Liver (tissue), 9 donors: ENCODE data around the gene MBLAC1. TPM values are rescaled to one million over a fixed set of nuclear protein-coding genes. Genes with fewer than 3 reads are reported as not detected.

Experiments used
- DNase-seq: peaks from one replicate; pipeline ENCODE4 v3.0.0-alpha.2; 2017; ENCODE audit warnings: low spot score
- H3K27ac ChIP-seq, 2 donors: one replicate each; pipeline ENCODE4 v1.7.0; 2013; ENCODE audit warnings: inconsistent platforms in 2 of 2, low read length in 2 of 2, control low read depth in 1 of 2, low read depth in 1 of 2, mild to moderate bottlenecking in 1 of 2
- H3K27me3 ChIP-seq, 4 donors: one replicate each; pipeline versions ENCODE4 v1.6.1 to v1.7.0; 2013; ENCODE audit warnings: low read length in 3 of 4, inconsistent platforms in 1 of 4, mild to moderate bottlenecking in 1 of 4, moderate library complexity in 1 of 4; ENCODE audit not compliant: control insufficient read depth in 4 of 4, insufficient read depth in 4 of 4
- H3K36me3 ChIP-seq, 4 donors: one replicate each; pipeline versions ENCODE4 v1.6.1 to v1.7.0; 2013; ENCODE audit warnings: low read length in 3 of 4, mild to moderate bottlenecking in 3 of 4, low read depth in 1 of 4, moderate library complexity in 1 of 4; ENCODE audit not compliant: control insufficient read depth in 4 of 4, insufficient read depth in 3 of 4
- H3K4me1 ChIP-seq, 4 donors: one replicate each; pipeline versions ENCODE4 v1.6.1 to v1.7.0; 2013; ENCODE audit warnings: low read length in 3 of 4, mild to moderate bottlenecking in 3 of 4, moderate library complexity in 1 of 4; ENCODE audit not compliant: control insufficient read depth in 4 of 4, insufficient read depth in 4 of 4
- H3K4me3 ChIP-seq, 3 donors: one replicate each; pipeline versions ENCODE4 v1.6.1 to v1.7.0; 2013; ENCODE audit warnings: low read length in 3 of 3, control low read depth in 1 of 3, low read depth in 1 of 3, mild to moderate bottlenecking in 1 of 3
- H3K9ac ChIP-seq, 2 donors: one replicate each; pipeline ENCODE4 v1.7.0; 2013; ENCODE audit warnings: low read length in 2 of 2, mild to moderate bottlenecking in 2 of 2, moderate library complexity in 2 of 2, control low read depth in 1 of 2, low read depth in 1 of 2
- H3K9me3 ChIP-seq, 4 donors: one replicate each; pipeline versions ENCODE4 v1.6.1 to v1.7.0; 2013; ENCODE audit warnings: low read length in 3 of 4; ENCODE audit not compliant: control insufficient read depth in 4 of 4
- FOXA1 ChIP-seq: IDR thresholded peaks from 2 replicates; pipeline ENCODE4 v1.6.1; 2016; ENCODE audit warnings: antibody characterized with exemption
- FOXA2 ChIP-seq: IDR thresholded peaks from 2 replicates; pipeline ENCODE4 v1.6.1; 2016; ENCODE audit warnings: antibody characterized with exemption
- GABPA ChIP-seq, 2 donors: IDR thresholded peaks in 1 of 2; conservative IDR thresholded peaks in 1 of 2; 2 replicates each; pipeline ENCODE4 v1.6.1; 2016; ENCODE audit warnings: antibody characterized with exemption in 2 of 2, mild to moderate bottlenecking in 1 of 2, moderate library complexity in 1 of 2
- HNF4A ChIP-seq, 2 donors: conservative IDR thresholded peaks; 2 replicates each; pipeline ENCODE4 v1.6.1; 2016; ENCODE audit warnings: antibody characterized with exemption in 2 of 2, mild to moderate bottlenecking in 2 of 2
- HNF4G ChIP-seq: IDR thresholded peaks from 2 replicates; pipeline ENCODE4 v1.6.1; 2016; ENCODE audit warnings: antibody characterized with exemption
- JUND ChIP-seq, 2 donors: IDR thresholded peaks; 2 replicates each; pipeline ENCODE4 v1.6.1; 2016; ENCODE audit warnings: antibody characterized with exemption in 2 of 2
- MAX ChIP-seq: IDR thresholded peaks from 2 replicates; pipeline ENCODE4 v1.6.1; 2016; ENCODE audit warnings: antibody characterized with exemption
- NR2F2 ChIP-seq: IDR thresholded peaks from 2 replicates; pipeline ENCODE4 v1.6.1; 2016; ENCODE audit warnings: antibody characterized with exemption
- RAD21 ChIP-seq, 2 donors: IDR thresholded peaks; 2 replicates each; pipeline ENCODE4 v1.6.1; 2016; ENCODE audit warnings: antibody characterized with exemption in 2 of 2, mild to moderate bottlenecking in 2 of 2
- REST ChIP-seq: IDR thresholded peaks from 2 replicates; pipeline ENCODE4 v1.6.1; 2016; ENCODE audit warnings: antibody characterized with exemption, mild to moderate bottlenecking
- RXRA ChIP-seq, 2 donors: IDR thresholded peaks; 2 replicates each; pipeline ENCODE4 v1.6.1; 2017 to 2018; ENCODE audit warnings: antibody characterized with exemption in 2 of 2, mild to moderate bottlenecking in 1 of 2
- SP1 ChIP-seq: IDR thresholded peaks from 2 replicates; pipeline ENCODE4 v1.6.1; 2018; ENCODE audit warnings: antibody characterized with exemption, mild to moderate bottlenecking
- YY1 ChIP-seq: IDR thresholded peaks from 2 replicates; pipeline ENCODE4 v1.6.1; 2016; ENCODE audit warnings: antibody characterized with exemption, mild to moderate bottlenecking
- ZBTB33 ChIP-seq: IDR thresholded peaks from 2 replicates; pipeline ENCODE4 v1.6.1; 2016; ENCODE audit warnings: antibody characterized with exemption
- WGBS: extraction: QIAGEN DNeasy Blood & Tissue Kit; methylation state at CpG from one replicate; pipeline ENCODE4 v1.1.7; 2013; 5-methylcytosine and 5-hydroxymethylcytosine counted together
- polyA plus RNA-seq, 2 donors: library from polyadenylated mRNA; stranded (reverse) in 1 of 2; unstranded in 1 of 2; fragments of 200-250 nt in 1 of 2; fragments of >200 nt in 1 of 2; fragmentation: Nextera tagmentation in 1 of 2; extraction: Ambion mirVana in 1 of 2; gene quantifications; one replicate each; pipeline versions ENCODE4 v1.2.1 to v1.2.3, GENCODE V29; 2013 to 2015
- total RNA-seq, 2 donors: library from RNA; depleted of rRNA; stranded (reverse); fragments of >200 nt; gene quantifications; one replicate each; pipeline ENCODE4 v1.2.3, GENCODE V29; 2014
- TF ChIP-seq, protein P1 (sequence below): IDR thresholded peaks from 2 replicates; pipeline ENCODE4 v1.6.1; 2016; ENCODE audit warnings: antibody characterized with exemption
- TF ChIP-seq, protein P2 (sequence below): fragments of 150-350 bp; IDR thresholded peaks from 2 replicates; pipeline ENCODE4 v1.5.1; 2017; ENCODE audit warnings: improper control_type of control experiment, low read depth, low read length; ENCODE audit not compliant: missing input control
- donor health status: healthy.
- donor health status: healthy.
- donor health status: healthy.
- donor health status: healthy.
- donor health status: healthy.

MBLAC1 gene
- total and polyA plus RNA-seq, 4 donors: 1.0 to 1.4 (median 1.3) TPM

DNA sequence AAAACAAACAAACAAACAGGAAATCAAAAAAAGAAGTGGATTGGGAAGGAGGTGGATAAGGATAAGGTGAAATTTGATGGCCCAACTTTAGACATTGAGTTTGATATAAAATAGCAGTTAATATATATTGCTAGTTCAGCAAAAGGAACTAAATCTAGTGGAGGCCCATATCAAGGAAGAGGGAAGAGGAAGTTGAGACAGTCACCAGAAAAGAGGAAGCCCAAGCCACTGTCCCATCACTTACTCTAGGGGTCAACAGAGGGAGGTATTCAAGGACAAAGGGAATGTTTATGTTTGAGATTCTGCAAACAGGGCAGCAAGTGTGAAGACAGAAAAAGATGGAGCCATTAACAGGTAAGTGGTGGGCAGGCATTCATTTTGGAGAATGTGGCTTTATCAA lies 25.6 kb downstream of the MBLAC1 start:
- Histone ChIP-seq H3K4me1 (peaks cover 6 to 20% (median 12%) of the 10 kb centered on the region in 4 donors), H3K9me3 (no peaks in the 10 kb centered on the region), H3K9ac (no peak overlapping the region), H3K4me3 (no peak overlapping the region), H3K27me3 (no peaks in the 10 kb centered on the region), H3K36me3 (peaks cover 2 to 30% (median 11%) of the 10 kb centered on the region in 4 donors), H3K27ac (no peak overlapping the region)
- no peak for TF ChIP-seq RXRA (IDR thresholded peaks at IDR 0.05)
- TF ChIP-seq FOXA2: no peak
- no peak for TF ChIP-seq NR2F2
- TF ChIP-seq FOXA1: no peak
- no peak for TF ChIP-seq HNF4A (conservative IDR thresholded peaks at IDR 0.05)
- TF ChIP-seq GABPA (IDR thresholded peaks at IDR 0.05 in 1 of 2, conservative IDR thresholded peaks at IDR 0.05 in 1 of 2): no peak
- no peak for TF ChIP-seq JUND (IDR thresholded peaks at IDR 0.05)
- no peak for TF ChIP-seq RAD21 (IDR thresholded peaks at IDR 0.05)
- TF ChIP-seq, protein P1, sequence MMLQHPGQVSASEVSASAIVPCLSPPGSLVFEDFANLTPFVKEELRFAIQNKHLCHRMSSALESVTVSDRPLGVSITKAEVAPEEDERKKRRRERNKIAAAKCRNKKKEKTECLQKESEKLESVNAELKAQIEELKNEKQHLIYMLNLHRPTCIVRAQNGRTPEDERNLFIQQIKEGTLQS: no peak
- no peak for TF ChIP-seq MAX
- TF ChIP-seq ZBTB33: no peak
- TF ChIP-seq REST: no peak
- TF ChIP-seq HNF4G: no peak
- TF ChIP-seq, protein P2, sequence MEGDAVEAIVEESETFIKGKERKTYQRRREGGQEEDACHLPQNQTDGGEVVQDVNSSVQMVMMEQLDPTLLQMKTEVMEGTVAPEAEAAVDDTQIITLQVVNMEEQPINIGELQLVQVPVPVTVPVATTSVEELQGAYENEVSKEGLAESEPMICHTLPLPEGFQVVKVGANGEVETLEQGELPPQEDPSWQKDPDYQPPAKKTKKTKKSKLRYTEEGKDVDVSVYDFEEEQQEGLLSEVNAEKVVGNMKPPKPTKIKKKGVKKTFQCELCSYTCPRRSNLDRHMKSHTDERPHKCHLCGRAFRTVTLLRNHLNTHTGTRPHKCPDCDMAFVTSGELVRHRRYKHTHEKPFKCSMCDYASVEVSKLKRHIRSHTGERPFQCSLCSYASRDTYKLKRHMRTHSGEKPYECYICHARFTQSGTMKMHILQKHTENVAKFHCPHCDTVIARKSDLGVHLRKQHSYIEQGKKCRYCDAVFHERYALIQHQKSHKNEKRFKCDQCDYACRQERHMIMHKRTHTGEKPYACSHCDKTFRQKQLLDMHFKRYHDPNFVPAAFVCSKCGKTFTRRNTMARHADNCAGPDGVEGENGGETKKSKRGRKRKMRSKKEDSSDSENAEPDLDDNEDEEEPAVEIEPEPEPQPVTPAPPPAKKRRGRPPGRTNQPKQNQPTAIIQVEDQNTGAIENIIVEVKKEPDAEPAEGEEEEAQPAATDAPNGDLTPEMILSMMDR: no peak
- DNase-seq: no peak

DNA sequence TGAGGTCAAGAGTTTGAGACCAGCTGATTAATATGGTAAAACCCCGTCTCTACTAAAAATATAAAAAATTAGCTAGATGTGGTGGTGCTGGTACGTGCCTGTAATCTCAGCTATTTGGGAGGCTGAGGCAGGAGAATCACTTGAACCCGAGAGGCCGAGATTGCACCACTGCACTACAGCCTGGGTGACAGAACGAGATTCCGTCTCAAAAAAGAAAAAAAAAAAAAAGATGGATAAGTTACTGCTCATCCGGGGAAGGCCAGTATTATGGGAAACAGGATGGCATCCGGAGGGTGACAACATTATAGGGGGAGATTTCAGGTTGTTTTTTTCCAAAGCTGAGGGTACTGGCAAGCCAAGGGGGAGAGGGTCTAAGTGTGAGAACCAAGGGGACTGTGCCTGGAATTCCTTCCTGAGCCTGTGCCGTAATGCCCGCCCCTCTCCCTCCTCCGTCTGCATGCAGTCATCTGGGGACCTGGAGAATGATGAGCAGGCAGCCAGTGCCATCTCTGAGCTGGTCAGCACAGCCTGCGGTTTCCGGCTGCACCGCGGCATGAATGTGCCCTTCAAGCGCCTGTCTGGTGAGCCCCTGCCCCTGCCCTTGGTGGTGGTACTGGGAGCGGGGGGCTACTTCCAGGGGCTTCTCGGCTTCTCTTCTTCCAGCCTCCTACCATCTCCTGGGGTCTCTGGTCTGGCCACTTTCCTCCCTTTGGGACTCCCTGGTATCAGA lies 26.3 kb downstream of the MBLAC1 start:
- H3K9ac ChIP-seq: no peak overlapping the region
- H3K4me3 ChIP-seq: no peak overlapping the region
- H3K4me1 ChIP-seq: peaks cover 4 to 24% (median 15%) of the 10 kb centered on the region in 4 donors
- no peak for DNase-seq
- 90% methylated on average over 18 of the region's 18 CpGs for WGBS
- H3K27me3 ChIP-seq: no peaks in the 10 kb centered on the region
- H3K27ac ChIP-seq: no peak overlapping the region
- no peaks in the 10 kb centered on the region for H3K9me3 ChIP-seq
- H3K36me3 ChIP-seq: peaks cover 2 to 30% (median 11%) of the 10 kb centered on the region in 4 donors
- TF ChIP-seq SP1 (no peak), NR2F2 (no peak), ZBTB33 (no peak), HNF4A (conservative IDR thresholded peaks at IDR 0.05) (no peak), YY1 (no peak), RAD21 (IDR thresholded peaks at IDR 0.05) (no peak), REST (no peak), FOXA2 (no peak), MAX (no peak)
- TF ChIP-seq, protein P1: no peak
